ENCODE results near the gene MXD3. TPM values are rescaled to one million over a fixed set of nuclear protein-coding genes. Genes with fewer than 3 reads are reported as not detected.

The MXD3 gene
- total RNA-seq, 2 experiments from 2014 or later, result 81.3 to 130 TPM

- no peaks in the 10 kb centered on the region for H4K20me1 ChIP-seq (ENCODE audit: insufficient read depth, low read length)
- H3K4me3 ChIP-seq (ENCODE audit: low read depth, low read length, poor library complexity, severe bottlenecking), result no peak overlapping the region
- POLR2A ChIA-PET, result interaction anchor here (0.6 to 0.9 kb wide), 3 partner anchors 12 to 77 kb away, joined by 3 read pairs; no protein-coding TSS in a partner anchor
- peaks cover 10% of the 10 kb centered on the region; the same call in 1 of the 2 replicates for H3K79me2 ChIP-seq (ENCODE audit: insufficient read depth, low read depth, low read length)
- no peak overlapping the region for H2AFZ ChIP-seq (ENCODE audit: low read length)
- CTCF ChIA-PET (ENCODE audit: unreplicated experiment), result interaction anchor here (0.9 kb wide), 2 partner anchors 12 to 82 kb away, joined by 3 to 4 read pairs; no protein-coding TSS in a partner anchor
- intact Hi-C loops (cut with micrococcal nuclease; ENCODE audit: unreplicated experiment), result no loop called here
- peaks cover 39% of the 10 kb centered on the region for H3K4me1 ChIP-seq (ENCODE audit: insufficient read depth, low read length, poor library complexity, severe bottlenecking)
- no peaks in the 10 kb centered on the region for H3K9me2 ChIP-seq (ENCODE audit: insufficient read depth, low read length)
- H3K9me3 ChIP-seq (ENCODE audit: low read length), result no peaks in the 10 kb centered on the region
- peaks cover 85% of the 10 kb centered on the region for H3K36me3 ChIP-seq (ENCODE audit: insufficient read depth, low read length)
- no peak overlapping the region for H3K4me2 ChIP-seq (ENCODE audit: low read length)
- DNase-seq (ENCODE audit: low spot score), result no peak
- no TSS peak for BruUV-seq (replicated peaks)
- TF ChIP-seq EZH2phosphoT487 (IDR thresholded peaks at IDR 0.05; ENCODE audit: borderline replicate concordance, low read depth, low read length), result no peak
- TF ChIP-seq CTCF (conservative IDR thresholded peaks at IDR 0.05; ENCODE audit: low read length), result no peak
- H3K27ac ChIP-seq (ENCODE audit: low read depth, low read length, poor library complexity, severe bottlenecking), result peak overlapping the region; percentile 17
Observed at GRCh38 chr5:177296581-177296980, 15.1 kb downstream of the MXD3 start.

DNA sequence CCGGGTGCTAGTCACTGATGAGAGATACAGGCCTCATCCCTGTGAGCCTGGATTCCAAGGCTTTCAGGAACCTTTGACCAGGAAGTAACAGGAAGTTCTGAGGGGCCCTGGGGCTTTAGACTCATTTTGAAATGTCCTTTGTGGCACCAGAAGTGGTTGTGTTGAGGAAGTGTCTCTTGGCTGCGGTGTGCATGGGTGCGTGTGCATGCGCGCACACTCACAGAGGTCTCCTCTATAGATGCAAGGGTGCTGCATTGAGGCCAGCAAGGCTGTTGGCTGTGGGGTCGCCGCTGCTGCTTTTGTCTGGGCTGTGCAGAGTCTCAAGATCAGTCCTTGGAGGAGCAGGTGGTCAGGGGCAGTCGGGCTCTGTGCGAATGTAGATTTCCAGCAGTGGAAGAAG, 15.8 kb downstream of the MXD3 start:
- BruUV-seq (replicated peaks), result no TSS peak
- Histone ChIP-seq H3K36me3 (ENCODE audit: insufficient read depth, low read length) (peaks cover 82% of the 10 kb centered on the region), H2AFZ (ENCODE audit: low read length) (no peak overlapping the region), H3K79me2 (ENCODE audit: insufficient read depth, low read depth, low read length) (peaks cover 3% of the 10 kb centered on the region; the same call in 1 of the 2 replicates), H3K27ac (ENCODE audit: low read depth, low read length, poor library complexity, severe bottlenecking) (no peak overlapping the region), H3K4me2 (ENCODE audit: low read length) (no peak overlapping the region), H4K20me1 (ENCODE audit: insufficient read depth, low read length) (no peaks in the 10 kb centered on the region), H3K9me2 (ENCODE audit: insufficient read depth, low read length) (no peaks in the 10 kb centered on the region), H3K4me1 (ENCODE audit: insufficient read depth, low read length, poor library complexity, severe bottlenecking) (peaks cover 39% of the 10 kb centered on the region), H3K9me3 (ENCODE audit: low read length) (no peaks in the 10 kb centered on the region), H3K4me3 (ENCODE audit: low read depth, low read length, poor library complexity, severe bottlenecking) (no peak overlapping the region)
- CTCF ChIA-PET (ENCODE audit: unreplicated experiment), result interaction anchor here (0.9 kb wide), 1 partner anchor 13 kb away, joined by 3 read pairs; no protein-coding TSS in a partner anchor
- intact Hi-C loops (cut with micrococcal nuclease; ENCODE audit: unreplicated experiment), result no loop called here
- no peak for DNase-seq (ENCODE audit: low spot score)
- no peak for TF ChIP-seq EZH2phosphoT487 (IDR thresholded peaks at IDR 0.05; ENCODE audit: borderline replicate concordance, low read depth, low read length)
- POLR2A ChIA-PET, result interaction anchor here (0.6 kb wide), 1 partner anchor 77 kb away, joined by 3 read pairs; no protein-coding TSS in a partner anchor

DNA sequence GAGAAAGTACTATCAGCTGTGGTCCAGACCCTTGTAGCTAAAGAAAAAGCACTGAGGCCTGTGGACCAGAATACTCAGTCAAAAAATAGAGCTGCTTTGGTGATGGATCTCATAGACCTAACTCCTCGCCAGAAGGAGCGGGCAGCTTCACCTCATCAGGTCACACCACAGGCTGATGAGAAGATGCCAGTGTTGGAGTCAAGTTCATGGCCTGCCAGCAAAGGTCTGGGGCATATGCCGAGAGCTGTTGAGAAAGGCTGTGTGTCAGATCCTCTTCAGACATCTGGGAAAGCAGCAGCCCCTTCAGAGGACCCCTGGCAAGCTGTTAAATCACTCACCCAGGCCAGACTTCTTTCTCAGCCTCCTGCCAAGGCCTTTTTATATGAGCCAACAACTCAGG, 17.1 kb downstream of the MXD3 start:
- no peaks in the 10 kb centered on the region for H3K9me3 ChIP-seq (ENCODE audit: low read length)
- no peak overlapping the region for H2AFZ ChIP-seq (ENCODE audit: low read length)
- no peaks in the 10 kb centered on the region for H4K20me1 ChIP-seq (ENCODE audit: insufficient read depth, low read length)
- no peak for TF ChIP-seq CTCF (conservative IDR thresholded peaks at IDR 0.05; ENCODE audit: low read length)
- no peak for TF ChIP-seq EZH2phosphoT487 (IDR thresholded peaks at IDR 0.05; ENCODE audit: borderline replicate concordance, low read depth, low read length)
- no peak overlapping the region for H3K4me2 ChIP-seq (ENCODE audit: low read length)
- H3K4me1 ChIP-seq (ENCODE audit: insufficient read depth, low read length, poor library complexity, severe bottlenecking), result peaks cover 37% of the 10 kb centered on the region
- H3K36me3 ChIP-seq (ENCODE audit: insufficient read depth, low read length), result peaks cover 90% of the 10 kb centered on the region
- intact Hi-C loops (cut with micrococcal nuclease; ENCODE audit: unreplicated experiment), result no loop called here
- no peaks in the 10 kb centered on the region for H3K9me2 ChIP-seq (ENCODE audit: insufficient read depth, low read length)
- no peaks in the 10 kb centered on the region for H3K79me2 ChIP-seq (ENCODE audit: insufficient read depth, low read depth, low read length)
- ChIA-PET CTCF (ENCODE audit: unreplicated experiment) (no interaction called here), POLR2A (interaction anchor here (0.6 kb wide), 1 partner anchor 163 kb away, joined by 3 read pairs; no protein-coding TSS in a partner anchor)
- BruUV-seq (replicated peaks), result no TSS peak
- H3K4me3 ChIP-seq (ENCODE audit: low read depth, low read length, poor library complexity, severe bottlenecking), result no peak overlapping the region
- no peak for DNase-seq (ENCODE audit: low spot score)
- H3K27ac ChIP-seq (ENCODE audit: low read depth, low read length, poor library complexity, severe bottlenecking), result no peak overlapping the region
